Right ventricle myocardium superior (tissue), 1 donor: Measurements from ENCODE around the gene RBKS. TPM values are rescaled to one million over a fixed set of nuclear protein-coding genes. Genes with fewer than 3 reads are reported as not detected.
A peak's percentile ranks its signal among the peaks of the same experiment; 100 is the strongest.

Experiments
- ATAC-seq: fragments of 200-7000 bp; cut with Tn5 transposase; one replicate; pipeline ENCODE4 v1.9.1; 2020; ENCODE audit warnings: mild to moderate bottlenecking; ENCODE audit not compliant: poor library complexity
- DNase-seq: peaks from one replicate; pipeline ENCODE4 v3.0.0-alpha.2; 2020
- intact Hi-C: fragments of 100-400 bp; cut with DNase I; formaldehyde crosslinking; loops from one replicate; pipeline ENCODE4 v1.11.2; 2022
- total RNA-seq: library from RNA; stranded (reverse); fragmentation: NEBNext Ultra II Directional; extraction: Animal tissue kit (Norgen Biotek cat#: 25700); gene quantifications from one replicate; pipeline ENCODE4 v1.2.1, GENCODE V29; 2021
- donor health status: DM: no; HTN: yes; CAD: no; lungs with severe emphysema.

The RBKS gene
- total RNA-seq, 1 donor from 2014 or later: 4.2 TPM

- no peak for ATAC-seq
- intact Hi-C loops: no loop called here
- DNase-seq: no peak
Measured at GRCh38 chr2:27811768-27812167, 78.4 kb downstream of the RBKS start.

GRCh38 chr2:27810455-27810854, 79.7 kb downstream of the RBKS start:
- no peak for DNase-seq
- ATAC-seq: no peak
- intact Hi-C loops: no loop called here

GRCh38 chr2:27809761-27810241, 80.4 kb downstream of the RBKS start:
- DNase-seq (no peak), ATAC-seq (no peak)
- intact Hi-C loops: no loop called here

DNA sequence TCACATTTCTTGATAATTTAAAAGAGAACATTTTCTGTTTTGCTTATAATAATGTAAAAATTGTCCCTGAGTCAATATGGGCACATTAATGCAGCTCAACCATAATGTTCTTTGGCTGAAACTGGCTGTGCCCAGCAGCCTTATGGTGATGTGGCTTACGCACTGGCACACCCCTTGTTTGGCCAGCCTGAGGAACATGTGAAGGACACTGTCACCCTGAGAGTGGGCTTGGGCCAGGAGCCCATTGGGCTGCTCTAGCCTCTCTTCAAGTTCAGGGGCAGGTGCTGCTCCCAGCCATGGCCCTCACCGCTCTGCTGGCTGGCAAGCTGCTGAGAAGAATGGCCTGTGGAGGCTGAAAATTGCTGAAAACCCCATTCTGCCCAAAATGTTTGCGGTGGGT, 81.2 kb downstream of the RBKS start:
- ATAC-seq (peak; percentile 48), DNase-seq (no peak)
- intact Hi-C loops: no loop called here

- DNase-seq (no peak), ATAC-seq (no peak)
- intact Hi-C loops: no loop called here
Measured at GRCh38 chr2:27808418-27808817, 81.8 kb downstream of the RBKS start.

DNA sequence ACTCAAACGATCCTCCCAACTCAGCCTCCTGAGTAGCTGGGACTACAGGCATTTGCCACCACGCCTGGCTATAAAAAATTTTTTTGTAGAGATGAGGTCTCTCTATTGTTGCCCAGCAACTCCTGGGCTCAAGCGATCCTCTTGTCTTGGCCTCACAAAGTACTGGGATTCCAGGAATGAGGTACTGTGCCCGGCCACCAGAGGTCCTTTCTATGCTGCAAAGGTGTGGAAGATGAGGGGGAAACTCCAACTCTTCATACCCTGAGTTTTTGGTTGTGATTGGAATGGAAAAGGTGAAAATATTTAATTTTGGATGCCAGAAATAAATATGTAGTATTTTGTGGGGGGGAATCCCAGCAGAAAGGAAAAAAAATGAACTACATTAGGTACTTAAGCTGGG, 82.7 kb downstream of the RBKS start:
- no peak for ATAC-seq
- DNase-seq: no peak
- intact Hi-C loops: no loop called here

GRCh38 chr2:27806311-27807059, 83.7 kb downstream of the RBKS start:
- intact Hi-C loops: no loop called here
- DNase-seq: no peak
- no peak for ATAC-seq

DNA sequence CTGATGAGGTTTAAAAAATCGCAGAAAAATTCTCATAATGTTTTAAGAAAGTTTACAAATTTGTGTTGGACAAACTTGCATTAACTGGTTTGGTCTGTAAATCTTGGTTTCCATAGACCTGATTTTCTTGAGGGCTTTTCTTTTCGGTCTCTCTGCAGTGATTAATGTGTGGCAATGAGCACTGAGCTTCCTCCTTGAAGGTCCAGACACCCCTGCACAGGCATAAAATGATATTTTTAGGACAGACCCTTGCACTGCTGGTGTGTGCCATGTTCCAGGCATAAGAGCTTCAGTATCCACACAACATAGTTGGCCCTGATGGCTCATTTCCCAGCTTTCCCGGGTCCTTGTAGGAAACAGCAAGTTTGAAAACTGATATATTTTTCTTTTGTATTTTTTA, 85.0 kb downstream of the RBKS start:
- intact Hi-C loops: no loop called here
- ATAC-seq: no peak
- no peak for DNase-seq

GRCh38 chr2:27804146-27804545, 86.0 kb downstream of the RBKS start:
- DNase-seq (no peak), ATAC-seq (no peak)

DNA sequence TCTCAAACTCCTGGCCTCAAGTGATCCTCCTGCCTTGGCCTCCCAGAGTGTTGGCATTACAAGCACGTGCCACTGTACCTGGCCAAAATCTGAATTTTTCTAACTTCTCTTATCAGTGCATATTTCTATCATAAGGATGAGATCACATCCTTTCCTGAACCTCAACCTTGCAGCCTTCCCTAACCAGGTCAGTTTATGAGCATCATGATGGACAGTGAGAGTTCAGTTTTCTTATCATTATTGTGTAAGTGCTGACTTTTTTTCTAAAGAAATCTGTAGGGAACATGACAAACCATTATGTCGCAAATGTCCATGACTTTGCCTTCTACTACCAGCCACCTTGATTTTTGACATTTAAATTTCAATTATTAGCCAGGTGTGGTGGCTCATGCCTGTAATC, 87.1 kb downstream of the RBKS start:
- DNase-seq (no peak), ATAC-seq (no peak)
- intact Hi-C loops: no loop called here

More at GRCh38 chr2:27804146-27804545, 86.0 kb downstream of the RBKS start:
- intact Hi-C loops: no loop called here

DNA sequence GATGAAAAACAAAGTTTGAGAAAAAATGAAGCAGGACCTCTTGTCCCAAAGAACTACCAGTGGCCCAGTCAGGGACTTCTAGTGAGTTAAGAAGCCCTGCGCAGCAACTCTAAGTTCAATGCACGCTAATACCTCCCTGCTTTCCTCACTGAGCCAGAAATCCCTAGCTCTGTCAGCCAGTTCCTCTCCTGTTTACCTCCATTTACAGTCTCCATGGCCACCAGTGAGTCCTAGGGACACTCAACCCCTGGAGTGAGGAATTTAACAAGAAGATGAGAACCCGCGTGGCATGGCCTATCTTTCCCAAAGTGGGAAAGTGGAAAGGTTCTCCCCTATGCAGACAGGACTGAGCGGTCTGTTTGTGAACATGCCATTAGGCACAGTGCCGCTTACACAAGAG, 87.6 kb downstream of the RBKS start:
- intact Hi-C loops: no loop called here
- DNase-seq (no peak), ATAC-seq (peak; percentile 57)

DNA sequence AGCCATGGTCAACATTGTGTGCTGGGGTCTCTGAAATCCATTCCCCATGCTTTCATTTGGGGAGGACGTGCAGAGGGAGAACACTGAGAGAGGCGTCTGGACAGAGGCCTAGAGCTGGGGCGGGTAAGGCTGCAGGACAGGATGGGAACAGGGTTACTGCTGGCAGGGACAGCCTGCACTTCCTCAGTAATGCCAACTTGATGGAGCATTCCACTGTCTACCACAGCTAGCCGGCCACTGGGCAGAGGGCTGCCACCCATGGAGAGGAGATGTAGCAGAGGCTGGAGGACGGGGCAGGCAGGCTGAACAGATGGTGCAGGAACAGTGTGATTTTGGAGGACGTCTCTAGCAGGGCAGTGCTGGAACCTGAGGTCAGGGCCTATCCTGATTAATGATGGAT, 89.3 kb downstream of the RBKS start:
- DNase-seq (peak; percentile 46), ATAC-seq (no peak)
- intact Hi-C loops: no loop called here

- ATAC-seq (no peak), DNase-seq (no peak)
- intact Hi-C loops: no loop called here
Measured at GRCh38 chr2:27799646-27800010, 90.6 kb downstream of the RBKS start.

DNA sequence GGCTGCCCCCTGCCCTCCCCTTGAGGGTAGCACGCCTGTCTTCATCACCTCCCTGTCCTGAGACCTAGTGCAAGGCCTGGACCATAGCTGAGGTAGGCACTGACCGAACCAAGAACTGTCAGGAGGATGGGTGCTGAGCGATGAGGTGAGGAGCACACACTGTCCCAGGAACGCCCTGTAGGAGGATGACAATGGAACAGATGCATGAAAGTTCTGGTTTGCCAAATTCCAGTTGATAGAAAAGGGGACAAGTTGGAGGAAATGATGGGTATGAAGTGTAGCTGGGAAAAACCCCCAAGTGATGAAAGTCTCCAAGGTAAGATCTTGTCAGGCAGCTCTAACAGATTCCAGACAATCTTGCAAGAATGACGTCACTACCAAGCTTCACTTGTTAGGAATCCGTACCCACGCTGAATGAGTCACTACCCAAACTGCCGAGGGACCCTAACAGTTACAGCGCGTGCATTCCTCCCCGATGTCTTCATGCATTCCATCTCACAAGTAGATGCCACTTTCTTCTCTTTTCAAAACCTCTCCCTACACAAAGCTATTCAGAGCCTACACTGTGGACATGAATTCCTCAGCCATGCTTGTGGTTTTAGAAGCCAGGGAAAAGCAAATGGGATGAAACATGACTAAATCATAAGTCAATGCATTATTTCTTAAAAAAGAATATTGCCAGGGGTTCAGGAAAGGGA, 91.1 kb downstream of the RBKS start:
- no peak for ATAC-seq
- peak; percentile 46 for DNase-seq
- intact Hi-C loops: no loop called here

GRCh38 chr2:27798486-27798885, 91.7 kb downstream of the RBKS start:
- no peak for ATAC-seq
- intact Hi-C loops: no loop called here

DNA sequence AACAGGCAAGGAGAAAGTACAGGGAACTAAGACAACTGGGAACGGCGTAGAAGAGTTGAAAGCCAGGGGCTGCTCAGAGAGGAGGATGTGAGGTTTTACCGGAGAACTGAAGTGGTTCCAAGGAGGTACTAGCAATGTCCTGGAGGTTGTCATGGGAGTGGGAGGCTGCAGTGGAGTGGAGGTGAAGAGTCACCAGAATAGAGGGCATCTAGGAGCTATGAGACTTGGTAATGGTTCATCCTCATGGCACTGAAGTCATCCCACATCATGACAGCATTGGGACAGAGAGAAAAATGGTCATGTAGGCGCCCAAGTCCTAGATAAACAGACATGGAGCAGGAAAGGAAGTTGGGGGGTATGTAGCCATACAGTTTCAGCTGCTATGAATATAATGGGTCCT, 92.3 kb downstream of the RBKS start:
- DNase-seq: no peak
- no peak for ATAC-seq
- intact Hi-C loops: no loop called here

More at GRCh38 chr2:27798486-27798885, 91.7 kb downstream of the RBKS start:
- no peak for DNase-seq

GRCh38 chr2:27796791-27797765, 93.1 kb downstream of the RBKS start:
- intact Hi-C loops: no loop called here
- ATAC-seq (peak; percentile 82), DNase-seq (peak; percentile 78)

DNA sequence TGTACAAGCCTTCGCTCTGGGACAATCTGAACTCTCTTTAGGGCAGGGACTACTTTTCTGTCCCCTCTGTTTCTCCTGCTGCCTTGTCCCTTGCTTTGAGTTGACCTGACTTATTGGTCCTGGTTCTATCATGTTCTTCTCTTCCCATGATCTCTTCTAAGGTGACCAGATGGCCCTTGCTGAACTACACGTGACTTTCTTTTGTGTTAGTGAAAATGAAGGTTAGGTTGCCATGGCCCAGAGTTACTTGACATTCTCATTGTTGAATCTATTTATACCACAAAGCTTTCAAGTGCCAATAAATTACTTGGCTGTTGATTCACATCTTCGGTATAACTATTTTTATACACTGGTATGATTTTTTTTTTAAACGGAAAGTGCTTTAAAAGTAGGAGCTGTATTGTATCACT, 94.3 kb downstream of the RBKS start:
- intact Hi-C loops: no loop called here
- ATAC-seq (peak; percentile 79), DNase-seq (no peak)
